Adrenal gland (tissue), 12 donors: ENCODE measurements around the gene NOTCH3. TPM values are rescaled to one million over a fixed set of nuclear protein-coding genes. Genes with fewer than 3 reads are reported as not detected.

Experiments
- DNase-seq, 7 donors: peaks; one replicate each; pipeline ENCODE4 v3.0.0-alpha.2; 2019 to 2020
- H3K27ac ChIP-seq, 5 donors: fragments of 200-600 bp; sonication (generic) in 4 of 5; 1 replicate in 3 of 5; 2 replicates in 2 of 5; pipeline versions ENCODE4 v1.5.1 to v1.8.0; 2016 to 2020; ENCODE audit warnings: mild to moderate bottlenecking in 1 of 5
- H3K27me3 ChIP-seq: fragments of 200-600 bp; 2 replicates; pipeline ENCODE4 v1.8.0; 2021
- H3K36me3 ChIP-seq, 2 donors: fragments of 200-600 bp; replicated peaks in 1 of 2; 1 replicate in 1 of 2; 2 replicates in 1 of 2; pipeline versions ENCODE4 v1.5.1 to v1.8.0; 2018 to 2022
- H3K4me1 ChIP-seq, 2 donors: fragments of 200-600 bp; replicated peaks in 1 of 2; 1 replicate in 1 of 2; 2 replicates in 1 of 2; pipeline versions ENCODE4 v1.5.1 to v1.8.0; 2018 to 2021
- H3K4me3 ChIP-seq, 4 donors: fragments of 200-600 bp; sonication (generic) in 3 of 4; one replicate each; pipeline ENCODE4 v1.5.1; 2016 to 2018
- H3K9me3 ChIP-seq, 3 donors: fragments of 200-600 bp; sonication (generic) in 1 of 3; replicated peaks in 1 of 3; 1 replicate in 2 of 3; 2 replicates in 1 of 3; pipeline versions ENCODE4 v1.5.1 to v1.8.0; 2016 to 2021
- CTCF ChIP-seq, 6 experiments: fragments of 450-650 bp in 4 of 6; fragments of 200-600 bp in 2 of 6; sonication (generic) in 1 of 6; IDR thresholded peaks; 1 replicate in 5 of 6; 2 replicates in 1 of 6; pipeline versions ENCODE4 v1.5.1 to v1.8.0; 2016 to 2021; ENCODE audit warnings: antibody characterized with exemption in 6 of 6, mild to moderate bottlenecking in 2 of 6, moderate library complexity in 1 of 6
- POLR2A ChIP-seq, 2 donors: fragments of 450-650 bp; IDR thresholded peaks; one replicate each; pipeline ENCODE4 v1.6.1; 2017; ENCODE audit warnings: antibody characterized with exemption in 2 of 2, mild to moderate bottlenecking in 2 of 2, moderate library complexity in 1 of 2
- WGBS, 4 donors: extraction: QIAGEN DNeasy Blood & Tissue Kit in 2 of 4; methylation state at CpG; one replicate each; pipeline versions ENCODE4 v1.1.5 to v1.1.7; 2013 to 2017; 5-methylcytosine and 5-hydroxymethylcytosine counted together
- intact Hi-C, 2 donors: fragments of 100-400 bp; cut with DNase I; formaldehyde crosslinking; loops; one replicate each; pipeline versions ENCODE4 v1.14.1 to v1.15.0; 2022 to 2023
- polyA plus RNA-seq, 3 donors: library from polyadenylated mRNA; stranded (reverse); fragments of 200-250 nt in 2 of 3; fragments of 350-450 nt in 1 of 3; fragmentation: Illumina TruSeq in 1 of 3; extraction: RNeasy Lipid Tissue Mini Kit (QIAGEN cat#74804) in 1 of 3; gene quantifications; one replicate each; pipeline ENCODE4 v1.2.3, GENCODE V29; 2013 to 2014
- total RNA-seq, 9 donors: library from RNA; depleted of rRNA in 4 of 9; stranded (reverse); fragments of >200 nt in 4 of 9; fragments of 120-200 nt in 1 of 9; fragmentation: NEBNext Ultra II Directional in 1 of 9; extraction: Animal tissue kit (Norgen Biotek cat#: 25700) in 1 of 9; gene quantifications; one replicate each; pipeline versions ENCODE4 v1.1.0 to v1.2.4, GENCODE V29; 2013 to 2023
- donor health status: healthy with polysubstance abuse.
- donor health status: Bipolar disorder and iron deficiency.
- donor health status: DM: yes; HTN: yes; CAD: no.
- donor health status: DM: no; HTN: no; CAD: no.
- donor health status: DM: no; HTN: no; CAD: no.
- donor health status: DM: yes; HTN: yes; CAD: no.

The NOTCH3 gene
- total and polyA plus RNA-seq, 12 donors, result 3.7 to 39.3 (median 12.8) TPM

DNA sequence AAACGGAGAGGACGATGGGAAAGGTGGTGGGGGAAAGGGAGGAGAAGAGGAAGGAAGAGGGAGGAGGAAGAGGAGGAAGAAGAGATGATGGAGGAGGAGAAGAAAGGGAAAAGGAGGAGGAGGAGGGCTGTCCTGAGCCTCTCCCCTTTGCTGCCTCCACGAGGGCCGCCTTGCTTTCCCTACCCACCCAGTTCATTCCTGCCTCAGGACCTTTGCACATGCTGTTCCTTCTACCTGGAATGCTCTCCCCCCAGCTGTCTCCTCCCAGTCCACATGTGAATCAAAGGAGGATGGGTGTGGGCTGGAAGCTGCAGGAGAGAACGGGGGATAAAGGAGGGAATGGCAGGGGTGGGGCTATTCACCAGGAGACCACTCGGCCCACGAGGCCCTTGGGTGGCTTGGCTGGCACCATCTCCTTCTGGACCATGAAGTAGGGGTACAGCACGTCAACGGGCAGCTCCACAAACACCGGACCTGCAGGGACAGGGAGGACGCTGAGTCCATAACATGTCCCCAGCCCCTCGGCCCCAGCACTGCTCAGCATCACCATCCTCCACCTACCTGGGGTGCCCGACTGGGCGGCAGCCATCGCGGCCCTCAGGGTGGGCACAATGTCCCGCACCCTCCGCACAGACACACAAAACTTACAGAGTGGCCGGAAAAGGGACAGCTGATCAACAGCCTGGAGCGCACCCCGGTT lies 78.3 kb downstream of the NOTCH3 start:
- intact Hi-C loops, result no loop called here
- no peak for DNase-seq
- Histone ChIP-seq H3K4me3 (no peak overlapping the region), H3K9me3 (no peaks in the 10 kb centered on the region), H3K4me1 (peaks cover 24 to 31% of the 10 kb centered on the region in 2 donors), H3K36me3 (peaks cover 0 to 54% of the 10 kb centered on the region in 2 donors), H3K27me3 (no peaks in the 10 kb centered on the region), H3K27ac (no peak overlapping the region)
- TF ChIP-seq POLR2A (IDR thresholded peaks at IDR 0.05) (no peak), CTCF (IDR thresholded peaks at IDR 0.05) (no peak)
- WGBS, 4 donors, result 93 to 96% (median 95%) methylated on average over 11 to 21 of the region's 21 CpGs

- Histone ChIP-seq H3K27me3 (no peaks in the 10 kb centered on the region), H3K36me3 (peaks cover 0 to 75% of the 10 kb centered on the region in 2 donors), H3K4me1 (peaks cover 15 to 22% of the 10 kb centered on the region in 2 donors), H3K9me3 (no peaks in the 10 kb centered on the region), H3K27ac (no peak overlapping the region), H3K4me3 (no peak overlapping the region)
- 88 to 95% (median 92%) methylated on average over 13 to 14 of the region's 14 CpGs for WGBS, 4 donors
- no peak for DNase-seq
- intact Hi-C loops, result no loop called here
- TF ChIP-seq POLR2A (IDR thresholded peaks at IDR 0.05) (no peak), CTCF (IDR thresholded peaks at IDR 0.05) (no peak)
These were observed 80.4 kb downstream of the NOTCH3 start for GRCh38 chr19:15120135-15121026.

GRCh38 chr19:15118789-15119494 lies 81.9 kb downstream of the NOTCH3 start:
- Histone ChIP-seq H3K27me3 (no peaks in the 10 kb centered on the region), H3K27ac (no peak overlapping the region), H3K4me3 (no peak overlapping the region), H3K9me3 (no peaks in the 10 kb centered on the region), H3K4me1 (peaks cover 9 to 16% of the 10 kb centered on the region in 2 donors), H3K36me3 (peaks cover 0 to 81% of the 10 kb centered on the region in 2 donors)
- WGBS, 4 donors, result 86 to 96% (median 96%) methylated on average over 15 to 20 of the region's 20 CpGs
- TF ChIP-seq POLR2A (IDR thresholded peaks at IDR 0.05), result no peak
- TF ChIP-seq CTCF (IDR thresholded peaks at IDR 0.05), result no peak
- intact Hi-C loops, result no loop called here
- no peak for DNase-seq

- H3K36me3 ChIP-seq, result peaks cover 0 to 87% of the 10 kb centered on the region in 2 donors
- H3K27me3 ChIP-seq, result no peaks in the 10 kb centered on the region
- 96 to 100% (median 99%) methylated on average over 1 to 2 of the region's 2 CpGs for WGBS, 4 donors
- TF ChIP-seq CTCF (IDR thresholded peaks at IDR 0.05), result no peak
- TF ChIP-seq POLR2A (IDR thresholded peaks at IDR 0.05), result no peak
- intact Hi-C loops, result no loop called here
- H3K4me1 ChIP-seq, result peaks cover 2 to 10% of the 10 kb centered on the region in 2 donors
- no peak overlapping the region for H3K27ac ChIP-seq
- H3K4me3 ChIP-seq, result no peak overlapping the region
- H3K9me3 ChIP-seq, result no peaks in the 10 kb centered on the region
- no peak for DNase-seq
These were observed 82.5 kb downstream of the NOTCH3 start for GRCh38 chr19:15118248-15118647.
